Vagina (tissue), 2 donors: Measurements from ENCODE around the gene SRPRA.

ENCODE experiments used
- CTCF ChIP-seq, 3 experiments: fragments of 450-650 bp in 2 of 3; fragments of 200-600 bp in 1 of 3; sonication (generic) in 1 of 3; IDR thresholded peaks; one replicate each; pipeline ENCODE4 v1.5.1; 2017 to 2019; ENCODE audit warnings: antibody characterized with exemption in 3 of 3, mild to moderate bottlenecking in 2 of 3, moderate library complexity in 2 of 3
- POLR2A ChIP-seq, 2 donors: fragments of 450-650 bp; IDR thresholded peaks; one replicate each; pipeline ENCODE4 v1.6.1; 2017; ENCODE audit warnings: antibody characterized with exemption in 2 of 2, mild to moderate bottlenecking in 2 of 2, moderate library complexity in 2 of 2
- POLR2AphosphoS5 ChIP-seq, 2 donors: sonication (generic); formaldehyde crosslinking; IDR thresholded peaks; one replicate each; pipeline ENCODE4 v1.9.0; 2017; ENCODE audit warnings: antibody characterized with exemption in 2 of 2, mild to moderate bottlenecking in 2 of 2, low read depth in 1 of 2; ENCODE audit not compliant: insufficient read depth in 1 of 2

GRCh38 chr11:126257144-126257543 lies 11.6 kb downstream of the SRPRA start:
- TF ChIP-seq CTCF (IDR thresholded peaks at IDR 0.05) = no peak
- no peak for TF ChIP-seq POLR2A (IDR thresholded peaks at IDR 0.05)
- no peak for TF ChIP-seq POLR2AphosphoS5 (IDR thresholded peaks at IDR 0.05; ENCODE audit: insufficient read depth in 1 of 2, low read depth in 1 of 2)
